Neural progenitor cell (in vitro differentiated cells): ENCODE data around the gene PARP3.

Source experiments
- CTCF ChIP-seq: fragments of 200-600 bp; sonication (generic); IDR thresholded peaks from 2 replicates; pipeline ENCODE4 v1.5.1; 2017; ENCODE audit warnings: antibody characterized with exemption, mild to moderate bottlenecking
- EZH2 ChIP-seq: fragments of 200-600 bp; sonication (generic); IDR thresholded peaks from 2 replicates; pipeline ENCODE4 v1.6.1; 2017; ENCODE audit warnings: antibody characterized with exemption, mild to moderate bottlenecking, moderate library complexity

DNA sequence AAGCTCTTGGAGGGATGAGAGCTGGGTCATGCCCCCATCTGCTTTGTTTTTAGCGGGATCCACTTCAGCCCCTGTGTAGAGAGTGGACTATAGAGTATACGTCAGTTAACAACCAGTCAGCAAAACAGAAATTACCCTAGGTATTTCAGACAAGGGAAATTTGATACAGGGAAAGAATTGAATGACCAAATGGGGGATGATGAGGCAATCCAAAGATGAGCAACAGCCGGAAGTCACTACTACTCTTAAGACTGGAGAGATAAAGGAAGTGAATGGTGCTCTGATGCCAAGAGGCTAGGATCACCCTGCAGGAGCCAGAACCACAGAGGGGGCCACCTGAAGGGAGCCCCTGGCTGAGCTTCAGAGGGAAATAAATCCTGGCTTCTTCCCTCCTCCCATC lies 11.3 kb downstream of the PARP3 start:
- TF ChIP-seq CTCF (no peak), EZH2 (no peak)
